DMS79 treated with DMSO at 0.1 percent for 48 hours (cell line): ENCODE results near the gene LMF2.

Source experiments
- DNase-seq: peaks from one replicate; lab custom pipeline; 2025; lab: John Stamatoyannopoulos, UW

LMF2 gene

GRCh38 chr22:50464451-50464850, 43.1 kb downstream of the LMF2 start:
- no peak for DNase-seq

- no peak for DNase-seq
These were observed 44.2 kb downstream of the LMF2 start for GRCh38 chr22:50463188-50463900.

GRCh38 chr22:50461979-50462540, 45.4 kb downstream of the LMF2 start:
- no peak for DNase-seq

DNA sequence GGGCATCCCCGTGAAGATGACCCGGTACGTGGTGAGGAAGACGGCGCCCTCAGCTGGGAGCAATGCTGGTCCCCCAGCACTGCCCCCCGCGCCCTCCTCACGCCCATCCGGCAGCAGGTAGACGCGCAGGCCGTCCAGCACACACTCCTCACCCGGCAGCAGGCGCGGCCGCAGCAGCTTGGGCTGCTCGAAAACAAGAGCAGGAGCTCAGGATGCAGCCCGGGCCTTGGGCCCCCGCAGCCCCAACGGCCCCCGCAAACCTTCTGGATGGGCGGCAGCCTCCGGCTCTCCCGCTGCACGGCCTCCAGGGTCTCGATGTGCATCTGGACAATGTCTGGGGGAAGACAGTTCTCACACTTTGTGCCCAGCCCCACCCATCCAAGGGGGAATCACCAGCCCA, 46.0 kb downstream of the LMF2 start:
- no peak for DNase-seq

DNA sequence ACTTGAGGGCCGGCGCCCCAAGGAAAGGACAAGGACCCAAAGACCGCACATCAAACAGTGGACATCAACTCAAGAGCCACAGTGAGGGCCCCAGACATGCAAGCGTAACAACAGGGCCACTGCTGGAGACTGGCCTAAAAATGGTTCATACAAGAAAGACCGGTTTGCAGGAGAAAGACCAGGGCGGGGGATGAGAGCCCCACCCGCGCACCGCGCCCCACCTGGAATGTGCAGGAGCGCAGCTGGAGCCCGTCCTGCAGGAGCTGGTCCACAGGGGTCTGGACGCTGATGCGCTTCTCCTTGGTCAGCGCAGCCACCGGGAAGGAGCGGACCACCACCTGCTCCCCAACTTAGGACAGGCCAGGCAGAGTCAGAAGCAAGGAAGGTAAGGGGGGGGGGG, 46.6 kb downstream of the LMF2 start:
- DNase-seq, result no peak

GRCh38 chr22:50459496-50460140, 47.9 kb downstream of the LMF2 start:
- no peak for DNase-seq

GRCh38 chr22:50459016-50459415, 48.5 kb downstream of the LMF2 start:
- no peak for DNase-seq

DNA sequence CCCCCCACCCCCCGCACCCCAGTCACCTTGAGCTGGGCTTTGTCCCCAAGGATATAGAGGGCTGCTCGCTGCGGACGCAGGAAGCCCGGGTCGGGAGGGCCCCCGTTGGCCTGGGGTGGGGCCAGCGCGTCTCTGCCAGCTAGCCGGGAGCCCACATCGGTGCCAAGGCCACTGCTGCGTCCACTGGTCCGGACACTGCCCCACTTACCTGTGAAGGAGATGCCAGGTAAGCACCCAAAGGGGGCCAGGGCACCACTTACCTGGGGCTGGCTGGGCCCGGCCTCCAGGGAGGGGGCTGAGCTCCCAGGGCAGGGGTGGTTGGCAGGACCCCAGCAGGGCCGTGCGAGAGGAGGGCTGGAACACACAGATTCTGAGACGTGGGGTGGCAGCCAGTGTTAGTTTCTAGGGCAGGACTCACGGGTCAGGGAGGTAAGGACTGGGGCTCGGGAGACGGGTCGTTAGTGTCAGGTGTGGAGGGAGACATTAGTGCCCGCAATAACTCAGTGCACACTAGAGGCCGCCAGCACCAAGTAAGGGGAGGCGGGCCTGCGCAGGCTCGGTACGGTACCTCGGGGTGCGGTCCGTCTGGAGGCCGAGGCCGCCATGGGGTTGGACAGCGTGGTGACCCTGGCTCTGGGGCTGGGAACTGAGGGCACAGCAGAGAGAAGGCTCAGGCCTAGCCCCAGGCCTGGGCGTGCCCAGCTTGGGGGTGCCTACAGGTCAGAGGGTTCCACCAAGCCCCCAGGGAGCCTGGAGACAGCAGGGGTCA, 50.9 kb downstream of the LMF2 start:
- DNase-seq, result no peak

DNA sequence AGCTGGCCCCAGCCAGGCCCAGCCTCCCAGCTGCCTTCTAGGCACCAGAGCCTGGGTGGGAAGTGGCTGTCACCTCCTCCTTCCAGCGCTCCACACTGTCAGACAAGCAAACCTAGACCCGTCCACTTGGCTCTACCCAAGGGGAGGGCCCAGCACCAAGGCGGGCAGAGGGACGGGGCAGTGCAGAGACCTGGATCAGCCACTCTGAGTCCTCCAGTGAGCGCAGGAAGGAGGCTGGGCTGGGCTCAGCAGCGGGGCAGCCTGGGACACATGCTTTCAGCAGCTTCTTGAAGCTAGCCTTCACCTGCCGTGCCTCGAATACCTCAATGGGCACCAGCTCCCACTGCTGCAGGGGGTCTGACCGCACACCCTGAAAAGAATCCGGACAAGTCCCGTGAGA, 51.5 kb downstream of the LMF2 start:
- DNase-seq, result no peak

DNA sequence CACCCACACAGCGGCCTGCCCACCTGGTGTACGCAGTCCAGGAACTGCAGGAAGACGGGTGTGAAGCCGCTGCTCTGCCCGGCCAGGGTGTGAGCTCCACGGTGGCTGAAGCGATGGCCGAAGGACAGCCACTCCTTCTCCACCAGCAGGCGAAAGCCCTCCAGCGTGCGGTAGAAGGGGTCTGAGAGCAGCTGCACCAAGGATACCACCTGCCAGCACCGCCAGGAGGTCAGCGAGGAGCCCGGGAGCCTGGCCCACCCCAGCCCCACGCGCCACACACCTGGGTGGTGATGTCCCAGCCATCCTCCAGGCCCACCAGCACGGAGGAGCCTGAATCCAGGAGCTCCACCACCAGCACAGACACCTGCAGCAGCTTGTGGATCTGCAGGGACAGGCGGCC, 52.3 kb downstream of the LMF2 start:
- DNase-seq, result no peak

DNA sequence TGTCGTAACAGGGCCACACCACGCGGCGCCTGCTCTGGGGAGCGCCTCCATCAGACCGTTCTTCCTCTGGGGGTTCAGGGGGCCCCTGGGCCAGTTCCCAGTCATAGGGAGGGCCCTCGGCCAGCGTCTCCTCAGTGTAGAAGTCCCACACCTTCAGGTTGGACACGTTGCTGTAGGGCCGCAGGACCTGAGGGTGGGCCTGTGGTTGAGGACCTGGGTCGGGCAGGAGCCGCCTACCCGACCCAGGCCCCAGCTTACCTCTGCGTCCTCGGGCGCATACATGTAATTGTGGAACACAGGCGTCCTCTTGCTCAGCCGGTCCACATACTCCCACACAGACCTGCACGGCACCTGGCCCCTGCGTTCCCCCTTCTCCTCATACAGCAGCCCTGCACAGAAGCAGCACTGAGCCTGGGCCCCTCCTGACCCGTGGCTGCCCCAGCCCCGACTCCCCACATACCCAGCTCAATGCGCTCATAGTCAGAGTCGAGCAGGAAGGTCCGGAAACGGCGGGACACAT, 52.9 kb downstream of the LMF2 start:
- DNase-seq, result no peak
